Stimulated activated CD8-positive, alpha-beta memory T cell treated with anti-CD3 and anti-CD28 coated beads, Interleukin-15, amount 100 ng/mL, for 4 hours (primary cell): ENCODE results near the gene RFX2.
"Not testable (repeated sequence)": the region's sequence is repeated elsewhere in the genome, so short reads cannot be mapped to it uniquely, and the experiment has no call there.

Source experiments
- DNase-seq, 2 donors: peaks; one replicate each; pipeline ENCODE4 v3.0.0-alpha.2; 2020; ENCODE audit warnings: low read depth in 2 of 2

RFX2 gene

GRCh38 chr19:6110360-6110977 is at the start of gene RFX2:
Gene RFX2 (minus strand): TSS chr19:6110500. CDS start chr19:6047496, 63,004 bp downstream.
- peak; percentile 98 for DNase-seq

GRCh38 chr19:6156033-6156432 is 45.7 kb upstream of the RFX2 start:
- no peak for DNase-seq

- no peak for DNase-seq
Measured at GRCh38 chr19:6150289-6150688, 40.0 kb upstream of the RFX2 start.

GRCh38 chr19:6141217-6141616 is 30.9 kb upstream of the RFX2 start:
- DNase-seq: no peak

GRCh38 chr19:6138511-6138910 is 28.2 kb upstream of the RFX2 start:
- DNase-seq: no peak

- DNase-seq: no peak
Measured at GRCh38 chr19:6138066-6138465, 27.8 kb upstream of the RFX2 start.

- DNase-seq: no peak
Measured at GRCh38 chr19:6133231-6133630, 22.9 kb upstream of the RFX2 start.

- no peak for DNase-seq
Measured at GRCh38 chr19:6132482-6132881, 22.2 kb upstream of the RFX2 start.

- no peak for DNase-seq
Measured at GRCh38 chr19:6127716-6128335, 17.5 kb upstream of the RFX2 start.

- no peak for DNase-seq
Measured at GRCh38 chr19:6126335-6126974, 16.2 kb upstream of the RFX2 start.

GRCh38 chr19:6125571-6125989 is 15.3 kb upstream of the RFX2 start:
- peak in 1 of 2 donors; percentile 38 for DNase-seq

GRCh38 chr19:6119031-6119430 is 8.7 kb upstream of the RFX2 start:
- DNase-seq: no peak

GRCh38 chr19:6118043-6118442 is 7.7 kb upstream of the RFX2 start:
- no peak for DNase-seq

- DNase-seq: no peak
Measured at GRCh38 chr19:6117534-6117933, 7.2 kb upstream of the RFX2 start.

- no peak for DNase-seq
Measured at GRCh38 chr19:6116749-6117430, 6.6 kb upstream of the RFX2 start.

GRCh38 chr19:6115992-6116391 is 5.7 kb upstream of the RFX2 start:
- no peak for DNase-seq

- no peak for DNase-seq
Measured at GRCh38 chr19:6113616-6114188, 3.4 kb upstream of the RFX2 start.

GRCh38 chr19:6109947-6110346 is 353 bp downstream of the RFX2 start:
- DNase-seq: no peak

GRCh38 chr19:6108721-6109633 is 1.3 kb downstream of the RFX2 start:
- peak; percentile 45 to 61 for DNase-seq

- DNase-seq: not testable (repeated sequence)
Measured at GRCh38 chr19:6106643-6107294, 3.5 kb downstream of the RFX2 start.

GRCh38 chr19:6105444-6105843 is 4.9 kb downstream of the RFX2 start:
- DNase-seq: no peak
